Uterus (tissue), 2 donors: ENCODE data around the gene FCRLB.

Source experiments
- CTCF ChIP-seq, 4 experiments: fragments of 200-600 bp in 2 of 4; fragments of 450-650 bp in 2 of 4; sonication (generic) in 2 of 4; IDR thresholded peaks; one replicate each; pipeline ENCODE4 v1.5.1; 2016 to 2019; ENCODE audit warnings: antibody characterized with exemption in 4 of 4, mild to moderate bottlenecking in 2 of 4, moderate library complexity in 1 of 4
- POLR2A ChIP-seq, 2 donors: fragments of 450-650 bp; IDR thresholded peaks; one replicate each; pipeline ENCODE4 v1.6.1; 2016; ENCODE audit warnings: antibody characterized with exemption in 2 of 2, mild to moderate bottlenecking in 1 of 2, moderate library complexity in 1 of 2

- TF ChIP-seq CTCF (IDR thresholded peaks at IDR 0.05), result no peak
- no peak for TF ChIP-seq POLR2A (IDR thresholded peaks at IDR 0.05)
Measured at GRCh38 chr1:161733526-161733925, 12.2 kb downstream of the FCRLB start.
